ENCODE measurements around the gene ALG14. TPM values are rescaled to one million over a fixed set of nuclear protein-coding genes. Genes with fewer than 3 reads are reported as not detected.
A peak's percentile ranks its signal among the peaks of the same experiment; 100 is the strongest.

Gene ALG14
- total RNA-seq, 2 donors from 2014 or later, result 1.6 TPM

DNA sequence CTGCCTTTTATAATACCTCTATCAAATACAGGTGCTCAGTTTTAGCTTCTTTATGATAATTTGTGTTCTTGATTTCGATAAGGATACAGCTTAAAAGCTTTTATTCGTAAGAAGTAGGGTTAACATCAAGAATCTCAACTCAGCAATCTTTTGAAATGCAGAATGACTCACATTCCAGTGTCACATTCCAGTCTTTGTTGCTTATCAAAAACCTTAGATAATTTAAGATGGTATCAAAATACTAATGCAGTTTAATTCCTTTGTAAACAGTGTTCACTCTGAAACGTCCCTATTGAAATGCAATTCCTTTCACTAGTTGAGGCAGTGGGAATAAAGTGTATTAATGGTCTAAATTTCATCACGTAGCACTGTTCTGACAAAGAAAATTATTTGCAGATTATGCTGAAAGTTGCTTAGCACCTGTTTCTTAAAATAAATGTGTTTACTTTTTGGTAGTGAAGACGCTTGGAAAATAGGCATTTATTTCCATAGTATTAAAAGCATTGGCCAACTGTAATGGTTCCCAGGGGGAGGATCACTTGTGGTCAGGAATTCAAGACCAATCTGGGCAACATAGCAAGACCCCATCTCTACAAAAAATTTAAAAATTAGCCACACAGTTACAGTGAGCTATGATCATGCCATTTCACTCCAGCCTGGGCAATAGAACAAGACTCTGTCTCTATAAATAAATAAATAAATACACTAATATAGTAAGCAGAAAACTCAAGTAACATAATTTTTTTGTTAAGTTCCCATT is 135.7 kb downstream of the ALG14 start:
- no peak for DNase-seq (ENCODE audit: low spot score)
- Histone ChIP-seq H3K4me1 (ENCODE audit: control insufficient read depth in 1 of 2, low read depth in 2 of 2) (peaks cover 25 to 42% of the 10 kb centered on the region in 2 donors), H3K27me3 (replicated peaks; ENCODE audit: insufficient read depth) (no peaks in the 10 kb centered on the region), H3K9me3 (no peaks in the 10 kb centered on the region), H3K4me3 (no peak overlapping the region), H3K27ac (no peak overlapping the region), H3K36me3 (no peaks in the 10 kb centered on the region)
- no peak for ATAC-seq (ENCODE audit: insufficient number of reproducible peaks, low FRiP score, low read depth)
- TF ChIP-seq, protein P1, sequence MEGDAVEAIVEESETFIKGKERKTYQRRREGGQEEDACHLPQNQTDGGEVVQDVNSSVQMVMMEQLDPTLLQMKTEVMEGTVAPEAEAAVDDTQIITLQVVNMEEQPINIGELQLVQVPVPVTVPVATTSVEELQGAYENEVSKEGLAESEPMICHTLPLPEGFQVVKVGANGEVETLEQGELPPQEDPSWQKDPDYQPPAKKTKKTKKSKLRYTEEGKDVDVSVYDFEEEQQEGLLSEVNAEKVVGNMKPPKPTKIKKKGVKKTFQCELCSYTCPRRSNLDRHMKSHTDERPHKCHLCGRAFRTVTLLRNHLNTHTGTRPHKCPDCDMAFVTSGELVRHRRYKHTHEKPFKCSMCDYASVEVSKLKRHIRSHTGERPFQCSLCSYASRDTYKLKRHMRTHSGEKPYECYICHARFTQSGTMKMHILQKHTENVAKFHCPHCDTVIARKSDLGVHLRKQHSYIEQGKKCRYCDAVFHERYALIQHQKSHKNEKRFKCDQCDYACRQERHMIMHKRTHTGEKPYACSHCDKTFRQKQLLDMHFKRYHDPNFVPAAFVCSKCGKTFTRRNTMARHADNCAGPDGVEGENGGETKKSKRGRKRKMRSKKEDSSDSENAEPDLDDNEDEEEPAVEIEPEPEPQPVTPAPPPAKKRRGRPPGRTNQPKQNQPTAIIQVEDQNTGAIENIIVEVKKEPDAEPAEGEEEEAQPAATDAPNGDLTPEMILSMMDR (IDR thresholded peaks at IDR 0.05), result no peak

DNA sequence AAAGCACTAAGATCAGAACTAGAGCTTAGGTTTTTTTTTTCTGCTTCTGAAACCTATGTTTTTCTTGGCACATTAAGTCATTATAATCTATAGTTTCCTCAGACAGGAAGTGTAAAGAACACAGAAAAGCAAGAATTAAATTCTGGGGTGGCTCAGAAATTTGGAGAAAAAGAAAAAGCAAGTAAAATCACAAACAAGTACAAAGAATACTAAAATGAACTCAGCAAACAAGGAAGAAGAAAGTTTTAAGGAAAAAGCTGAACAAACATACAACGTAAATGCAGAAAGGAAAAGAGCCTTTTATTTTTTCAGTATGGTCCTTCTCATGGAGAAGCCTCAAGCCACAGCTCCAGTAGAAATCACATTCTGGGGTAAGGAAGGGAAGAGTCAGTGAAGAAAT is 137.3 kb downstream of the ALG14 start:
- DNase-seq (ENCODE audit: low spot score), result no peak
- Histone ChIP-seq H3K9me3 (no peaks in the 10 kb centered on the region), H3K27me3 (replicated peaks; ENCODE audit: insufficient read depth) (no peaks in the 10 kb centered on the region), H3K4me1 (ENCODE audit: control insufficient read depth in 1 of 2, low read depth in 2 of 2) (peaks cover 25 to 47% of the 10 kb centered on the region in 2 donors), H3K36me3 (no peaks in the 10 kb centered on the region), H3K27ac (peak overlapping the region; percentile 48 to 57), H3K4me3 (no peak overlapping the region)
- no peak for ATAC-seq (ENCODE audit: insufficient number of reproducible peaks, low FRiP score, low read depth)
- TF ChIP-seq, protein P1 (IDR thresholded peaks at IDR 0.05), result no peak

DNA sequence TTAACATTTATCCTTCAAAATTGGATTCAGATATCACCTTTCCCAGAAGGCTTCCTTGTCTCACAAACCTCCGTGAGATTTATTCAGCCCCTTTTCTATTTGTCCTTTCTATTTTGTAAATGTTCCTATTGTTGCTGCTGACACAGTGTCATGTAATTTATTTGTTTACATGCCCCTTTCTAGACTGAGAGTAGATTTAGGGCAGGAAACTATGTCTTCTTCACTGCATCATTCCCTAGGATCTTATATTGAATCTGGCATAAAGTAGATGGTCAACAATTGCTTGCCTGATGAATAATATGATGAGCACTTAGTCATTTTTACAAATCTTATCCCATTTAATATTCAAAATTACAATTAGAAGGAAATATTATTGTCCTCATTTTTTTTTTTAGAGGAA is 137.7 kb downstream of the ALG14 start:
- H3K27ac ChIP-seq, result no peak overlapping the region
- no peak overlapping the region for H3K4me3 ChIP-seq
- DNase-seq (ENCODE audit: low spot score) (no peak), ATAC-seq (ENCODE audit: insufficient number of reproducible peaks, low FRiP score, low read depth) (no peak)
- H3K4me1 ChIP-seq (ENCODE audit: control insufficient read depth in 1 of 2, low read depth in 2 of 2), result peaks cover 29 to 51% of the 10 kb centered on the region in 2 donors
- no peaks in the 10 kb centered on the region for H3K36me3 ChIP-seq
- TF ChIP-seq, protein P1 (IDR thresholded peaks at IDR 0.05), result no peak
- no peaks in the 10 kb centered on the region for H3K9me3 ChIP-seq
- no peaks in the 10 kb centered on the region for H3K27me3 ChIP-seq (replicated peaks; ENCODE audit: insufficient read depth)

DNA sequence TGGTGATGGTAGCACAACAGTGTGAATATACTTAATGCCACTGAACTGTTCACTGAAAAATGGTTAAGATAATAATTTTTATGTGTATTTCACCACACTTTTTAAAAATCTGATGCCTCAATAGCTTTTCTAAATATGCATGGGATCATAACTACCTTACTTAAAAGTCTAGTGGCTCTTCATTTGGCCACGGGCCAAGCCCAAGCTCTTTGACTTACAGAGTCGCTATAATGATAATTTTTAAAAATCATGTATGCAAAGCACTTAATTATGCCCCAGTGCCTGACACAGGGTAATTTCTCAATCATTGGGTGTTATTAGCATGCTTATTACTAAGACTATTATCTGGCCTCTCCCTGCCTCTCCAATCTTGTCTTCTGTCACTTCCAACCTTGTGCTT is 138.2 kb downstream of the ALG14 start:
- H3K4me1 ChIP-seq (ENCODE audit: control insufficient read depth in 1 of 2, low read depth in 2 of 2), result peaks cover 34 to 56% of the 10 kb centered on the region in 2 donors
- ATAC-seq (ENCODE audit: insufficient number of reproducible peaks, low FRiP score, low read depth) (no peak), DNase-seq (ENCODE audit: low spot score) (no peak)
- H3K9me3 ChIP-seq, result no peaks in the 10 kb centered on the region
- H3K27ac ChIP-seq, result no peak overlapping the region
- no peaks in the 10 kb centered on the region for H3K27me3 ChIP-seq (replicated peaks; ENCODE audit: insufficient read depth)
- TF ChIP-seq, protein P1 (IDR thresholded peaks at IDR 0.05), result no peak
- no peaks in the 10 kb centered on the region for H3K36me3 ChIP-seq
- H3K4me3 ChIP-seq, result no peak overlapping the region

DNA sequence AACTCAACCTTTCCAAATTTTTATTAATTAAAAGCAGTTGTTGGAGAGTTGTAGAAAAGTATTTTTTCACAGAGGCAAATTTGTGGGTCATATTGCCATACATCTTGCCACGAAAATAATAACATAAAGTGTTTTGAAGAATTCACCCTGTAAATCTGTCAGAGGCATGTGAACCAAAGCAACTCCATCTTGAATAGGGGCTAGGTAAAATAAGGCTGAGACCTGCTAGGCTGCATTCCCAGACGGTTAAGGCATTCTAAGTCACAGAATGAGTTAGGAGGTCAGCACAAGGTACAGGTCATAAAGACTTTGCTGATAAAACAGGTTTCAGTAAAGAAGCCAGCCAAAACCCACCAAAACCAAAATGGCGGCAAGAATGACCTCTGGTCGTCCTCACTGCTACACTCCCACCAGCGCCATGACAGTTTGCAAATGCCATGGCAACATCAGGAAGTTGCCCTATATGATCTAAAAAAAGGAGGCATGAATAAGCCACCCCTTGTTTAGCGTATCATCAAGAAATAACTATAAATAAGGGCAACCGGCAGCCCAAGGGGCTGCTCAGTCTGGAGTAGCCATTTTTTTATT is 141.4 kb downstream of the ALG14 start:
- no peaks in the 10 kb centered on the region for H3K9me3 ChIP-seq

More for the DNA sequence above, 141.4 kb downstream of the ALG14 start:
- Histone ChIP-seq H3K36me3 (no peaks in the 10 kb centered on the region), H3K4me1 (ENCODE audit: control insufficient read depth in 1 of 2, low read depth in 2 of 2) (peaks cover 19 to 46% of the 10 kb centered on the region in 2 donors), H3K27me3 (replicated peaks; ENCODE audit: insufficient read depth) (no peaks in the 10 kb centered on the region), H3K27ac (no peak overlapping the region), H3K4me3 (no peak overlapping the region)
- ATAC-seq (ENCODE audit: insufficient number of reproducible peaks, low FRiP score, low read depth) (no peak), DNase-seq (ENCODE audit: low spot score) (no peak)
- TF ChIP-seq, protein P1 (IDR thresholded peaks at IDR 0.05), result no peak

Measured in thoracic aorta (tissue), 2 donors.